ENCODE data around the gene SWSAP1. TPM values are rescaled to one million over a fixed set of nuclear protein-coding genes. Genes with fewer than 3 reads are reported as not detected.
A peak's percentile ranks its signal among the peaks of the same experiment; 100 is the strongest.

The SWSAP1 gene
- total and polyA plus RNA-seq, 9 of the 15 experiments (the other 6 are each of a cell fraction or from before 2014, with no cell fraction given): 0.18 to 2.8 (median 1.7) TPM

DNA sequence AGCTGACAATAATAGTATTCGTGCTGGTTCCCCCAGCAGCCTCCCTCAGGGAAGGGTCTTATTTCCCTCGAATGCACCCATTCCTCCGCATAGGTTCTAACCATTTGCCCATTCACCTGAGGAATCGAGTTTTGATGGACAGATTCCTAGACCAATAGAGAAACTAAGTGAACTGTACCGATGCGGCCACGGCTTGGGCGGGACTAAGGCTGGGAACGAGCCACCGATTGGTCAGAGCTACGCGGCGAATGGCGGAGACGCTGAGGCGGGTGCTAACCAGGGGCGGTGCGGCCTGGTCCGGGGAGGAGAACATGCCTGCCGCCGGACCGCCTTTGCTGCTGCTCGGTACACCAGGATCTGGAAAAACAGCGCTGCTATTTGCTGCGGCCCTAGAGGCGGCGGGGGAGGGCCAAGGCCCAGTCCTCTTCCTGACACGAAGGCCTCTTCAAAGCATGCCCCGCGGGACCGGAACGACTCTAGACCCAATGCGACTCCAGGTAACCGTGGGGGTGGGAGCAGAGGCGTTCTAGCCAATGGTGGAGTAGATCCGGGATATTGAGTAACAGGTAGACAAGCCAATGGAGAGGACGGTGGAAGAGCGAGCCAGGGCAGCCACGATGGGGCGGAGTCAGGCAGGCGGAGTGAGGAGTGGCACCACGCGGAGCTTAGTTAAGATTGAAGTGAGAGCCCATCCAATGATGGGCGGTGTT lies at the start of gene SWSAP1 (continued):
- no peak for TF ChIP-seq FOXA1 (IDR thresholded peaks at IDR 0.05; ENCODE audit: borderline replicate concordance)
- TF ChIP-seq, protein P1, sequence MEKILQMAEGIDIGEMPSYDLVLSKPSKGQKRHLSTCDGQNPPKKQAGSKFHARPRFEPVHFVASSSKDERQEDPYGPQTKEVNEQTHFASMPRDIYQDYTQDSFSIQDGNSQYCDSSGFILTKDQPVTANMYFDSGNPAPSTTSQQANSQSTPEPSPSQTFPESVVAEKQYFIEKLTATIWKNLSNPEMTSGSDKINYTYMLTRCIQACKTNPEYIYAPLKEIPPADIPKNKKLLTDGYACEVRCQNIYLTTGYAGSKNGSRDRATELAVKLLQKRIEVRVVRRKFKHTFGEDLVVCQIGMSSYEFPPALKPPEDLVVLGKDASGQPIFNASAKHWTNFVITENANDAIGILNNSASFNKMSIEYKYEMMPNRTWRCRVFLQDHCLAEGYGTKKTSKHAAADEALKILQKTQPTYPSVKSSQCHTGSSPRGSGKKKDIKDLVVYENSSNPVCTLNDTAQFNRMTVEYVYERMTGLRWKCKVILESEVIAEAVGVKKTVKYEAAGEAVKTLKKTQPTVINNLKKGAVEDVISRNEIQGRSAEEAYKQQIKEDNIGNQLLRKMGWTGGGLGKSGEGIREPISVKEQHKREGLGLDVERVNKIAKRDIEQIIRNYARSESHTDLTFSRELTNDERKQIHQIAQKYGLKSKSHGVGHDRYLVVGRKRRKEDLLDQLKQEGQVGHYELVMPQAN (IDR thresholded peaks at IDR 0.05; ENCODE audit: borderline replicate concordance): peak; percentile 81; the same call in 1 of the 2 replicates
- TF ChIP-seq, protein P2, sequence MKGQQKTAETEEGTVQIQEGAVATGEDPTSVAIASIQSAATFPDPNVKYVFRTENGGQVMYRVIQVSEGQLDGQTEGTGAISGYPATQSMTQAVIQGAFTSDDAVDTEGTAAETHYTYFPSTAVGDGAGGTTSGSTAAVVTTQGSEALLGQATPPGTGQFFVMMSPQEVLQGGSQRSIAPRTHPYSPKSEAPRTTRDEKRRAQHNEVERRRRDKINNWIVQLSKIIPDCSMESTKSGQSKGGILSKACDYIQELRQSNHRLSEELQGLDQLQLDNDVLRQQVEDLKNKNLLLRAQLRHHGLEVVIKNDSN (CRISPR knock-in tag; IDR thresholded peaks at IDR 0.05): peak; percentile 63
- no peak; a peak in 1 of 4 replicates for TF ChIP-seq RAD21 (CRISPR knock-in tag; conservative IDR thresholded peaks at IDR 0.05 in 1 of 2, IDR thresholded peaks at IDR 0.05 in 1 of 2)
- TF ChIP-seq ZNF778 (CRISPR knock-in tag; IDR thresholded peaks at IDR 0.05): no peak
- TF ChIP-seq, protein P3, sequence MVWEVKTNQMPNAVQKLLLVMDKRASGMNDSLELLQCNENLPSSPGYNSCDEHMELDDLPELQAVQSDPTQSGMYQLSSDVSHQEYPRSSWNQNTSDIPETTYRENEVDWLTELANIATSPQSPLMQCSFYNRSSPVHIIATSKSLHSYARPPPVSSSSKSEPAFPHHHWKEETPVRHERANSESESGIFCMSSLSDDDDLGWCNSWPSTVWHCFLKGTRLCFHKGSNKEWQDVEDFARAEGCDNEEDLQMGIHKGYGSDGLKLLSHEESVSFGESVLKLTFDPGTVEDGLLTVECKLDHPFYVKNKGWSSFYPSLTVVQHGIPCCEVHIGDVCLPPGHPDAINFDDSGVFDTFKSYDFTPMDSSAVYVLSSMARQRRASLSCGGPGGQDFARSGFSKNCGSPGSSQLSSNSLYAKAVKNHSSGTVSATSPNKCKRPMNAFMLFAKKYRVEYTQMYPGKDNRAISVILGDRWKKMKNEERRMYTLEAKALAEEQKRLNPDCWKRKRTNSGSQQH (CRISPR knock-in tag; IDR thresholded peaks at IDR 0.05): peak; percentile 80; the same call in 1 of the 2 replicates
- TF ChIP-seq, protein P4, sequence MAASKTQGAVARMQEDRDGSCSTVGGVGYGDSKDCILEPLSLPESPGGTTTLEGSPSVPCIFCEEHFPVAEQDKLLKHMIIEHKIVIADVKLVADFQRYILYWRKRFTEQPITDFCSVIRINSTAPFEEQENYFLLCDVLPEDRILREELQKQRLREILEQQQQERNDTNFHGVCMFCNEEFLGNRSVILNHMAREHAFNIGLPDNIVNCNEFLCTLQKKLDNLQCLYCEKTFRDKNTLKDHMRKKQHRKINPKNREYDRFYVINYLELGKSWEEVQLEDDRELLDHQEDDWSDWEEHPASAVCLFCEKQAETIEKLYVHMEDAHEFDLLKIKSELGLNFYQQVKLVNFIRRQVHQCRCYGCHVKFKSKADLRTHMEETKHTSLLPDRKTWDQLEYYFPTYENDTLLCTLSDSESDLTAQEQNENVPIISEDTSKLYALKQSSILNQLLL (CRISPR knock-in tag; IDR thresholded peaks at IDR 0.05; ENCODE audit: borderline replicate concordance): no peak
- no peak for TF ChIP-seq HSF4 (CRISPR knock-in tag; IDR thresholded peaks at IDR 0.05; ENCODE audit: borderline replicate concordance)
- TF ChIP-seq NR2F6 (CRISPR knock-in tag; IDR thresholded peaks at IDR 0.05): 0 out of 2 replicates have a peak, but pooled peaks have one; percentile 68
- TF ChIP-seq ARHGAP35 (IDR thresholded peaks at IDR 0.05; ENCODE audit: partially characterized antibody): no peak
- TF ChIP-seq SIN3A (IDR thresholded peaks at IDR 0.05; ENCODE audit: borderline replicate concordance in 2 of 2, control insufficient read depth in 1 of 2, low read depth in 2 of 2, low read length in 2 of 2): peak in 1 of 2 experiments; percentile 19; a peak in 1 of 4 replicates
- TF ChIP-seq, protein P5, sequence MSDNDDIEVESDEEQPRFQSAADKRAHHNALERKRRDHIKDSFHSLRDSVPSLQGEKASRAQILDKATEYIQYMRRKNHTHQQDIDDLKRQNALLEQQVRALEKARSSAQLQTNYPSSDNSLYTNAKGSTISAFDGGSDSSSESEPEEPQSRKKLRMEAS (CRISPR knock-in tag; IDR thresholded peaks at IDR 0.05): peak; percentile 86
- TF ChIP-seq SNIP1 (IDR thresholded peaks at IDR 0.05; ENCODE audit: low read depth): no peak
- TF ChIP-seq PCBP1 (IDR thresholded peaks at IDR 0.05; ENCODE audit: low read depth, low read length, poor library complexity, severe bottlenecking): no peak
- TF ChIP-seq SREBF1 (IDR thresholded peaks at IDR 0.05; ENCODE audit: borderline replicate concordance, low read depth, low read length): no peak
- no peak; the same call in 1 of the 2 replicates for TF ChIP-seq ZNF644 (tag; IDR thresholded peaks at IDR 0.05; ENCODE audit: low read depth)
- no peak for TF ChIP-seq SRSF7 (optimal IDR thresholded peaks at IDR 0.05; ENCODE audit: low read depth, low read length)
- peak; percentile 64; the same call in 1 of the 2 replicates for TF ChIP-seq CEBPG (CRISPR knock-in tag; IDR thresholded peaks at IDR 0.05)
- TF ChIP-seq CEBPG (tag; conservative IDR thresholded peaks at IDR 0.05 in 1 of 2, IDR thresholded peaks at IDR 0.05 in 1 of 2): peak; percentile 77 to 80
- no peak for TF ChIP-seq PPARD (CRISPR knock-in tag; IDR thresholded peaks at IDR 0.05)
- TF ChIP-seq RUNX1 (IDR thresholded peaks at IDR 0.05; ENCODE audit: low read depth): no peak
